ENCODE results near the gene SPEM2.

DNA sequence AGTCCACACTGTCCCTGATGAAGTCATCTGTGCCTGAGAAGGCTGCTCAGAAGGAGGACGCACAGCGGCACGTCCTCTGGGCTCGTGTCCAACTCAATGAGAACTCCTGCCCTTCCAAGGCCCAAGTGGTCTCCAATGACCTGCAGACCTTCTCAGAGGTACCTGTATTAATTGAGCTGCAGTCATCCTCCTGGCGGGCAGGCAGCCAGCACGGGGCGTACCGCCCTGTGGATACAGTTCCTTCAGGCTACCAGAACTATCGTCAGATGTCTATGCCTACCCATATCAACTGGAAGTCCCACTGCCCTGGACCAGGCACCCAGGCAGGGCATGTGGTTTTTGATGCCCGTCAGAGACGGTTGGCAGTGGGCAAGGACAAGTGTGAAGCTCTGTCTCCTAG is 6.9 kb downstream of the SPEM2 start:
- TF ChIP-seq, protein P1, sequence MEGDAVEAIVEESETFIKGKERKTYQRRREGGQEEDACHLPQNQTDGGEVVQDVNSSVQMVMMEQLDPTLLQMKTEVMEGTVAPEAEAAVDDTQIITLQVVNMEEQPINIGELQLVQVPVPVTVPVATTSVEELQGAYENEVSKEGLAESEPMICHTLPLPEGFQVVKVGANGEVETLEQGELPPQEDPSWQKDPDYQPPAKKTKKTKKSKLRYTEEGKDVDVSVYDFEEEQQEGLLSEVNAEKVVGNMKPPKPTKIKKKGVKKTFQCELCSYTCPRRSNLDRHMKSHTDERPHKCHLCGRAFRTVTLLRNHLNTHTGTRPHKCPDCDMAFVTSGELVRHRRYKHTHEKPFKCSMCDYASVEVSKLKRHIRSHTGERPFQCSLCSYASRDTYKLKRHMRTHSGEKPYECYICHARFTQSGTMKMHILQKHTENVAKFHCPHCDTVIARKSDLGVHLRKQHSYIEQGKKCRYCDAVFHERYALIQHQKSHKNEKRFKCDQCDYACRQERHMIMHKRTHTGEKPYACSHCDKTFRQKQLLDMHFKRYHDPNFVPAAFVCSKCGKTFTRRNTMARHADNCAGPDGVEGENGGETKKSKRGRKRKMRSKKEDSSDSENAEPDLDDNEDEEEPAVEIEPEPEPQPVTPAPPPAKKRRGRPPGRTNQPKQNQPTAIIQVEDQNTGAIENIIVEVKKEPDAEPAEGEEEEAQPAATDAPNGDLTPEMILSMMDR (IDR thresholded peaks at IDR 0.05), result no peak
- no peak for TF ChIP-seq POLR2A (IDR thresholded peaks at IDR 0.05)

Measured in upper lobe of left lung (tissue), 4 donors.